ENCODE data around the gene SNX2.

The SNX2 gene

DNA sequence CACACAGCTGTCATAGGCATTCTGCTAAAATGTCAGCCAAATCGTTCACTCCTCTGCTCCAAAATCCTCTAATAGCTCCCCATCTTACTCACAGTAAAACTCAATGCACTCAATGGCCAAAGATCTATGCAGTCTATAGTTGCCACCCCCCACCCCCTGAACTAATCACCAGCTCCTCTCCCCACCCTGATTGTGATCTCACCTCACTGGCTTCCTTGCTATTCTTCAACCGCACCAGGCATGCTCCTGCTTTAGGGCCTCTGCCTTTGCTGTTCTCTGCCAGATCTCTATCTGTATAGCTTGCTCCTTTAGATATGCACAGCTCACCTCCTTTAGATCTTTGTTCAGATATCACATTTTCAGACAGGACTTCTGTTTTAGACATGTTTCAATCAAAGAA, 33.2 kb upstream of the SNX2 start:
- in situ Hi-C loops (cut with MboI; ENCODE audit: low pct_unique_long_range_greater_than_20kb, low sequenced_read_pairs, unreplicated experiment) = no loop called here
- DNase-seq (ENCODE audit: low spot score) = no peak
- TF ChIP-seq, protein P1, sequence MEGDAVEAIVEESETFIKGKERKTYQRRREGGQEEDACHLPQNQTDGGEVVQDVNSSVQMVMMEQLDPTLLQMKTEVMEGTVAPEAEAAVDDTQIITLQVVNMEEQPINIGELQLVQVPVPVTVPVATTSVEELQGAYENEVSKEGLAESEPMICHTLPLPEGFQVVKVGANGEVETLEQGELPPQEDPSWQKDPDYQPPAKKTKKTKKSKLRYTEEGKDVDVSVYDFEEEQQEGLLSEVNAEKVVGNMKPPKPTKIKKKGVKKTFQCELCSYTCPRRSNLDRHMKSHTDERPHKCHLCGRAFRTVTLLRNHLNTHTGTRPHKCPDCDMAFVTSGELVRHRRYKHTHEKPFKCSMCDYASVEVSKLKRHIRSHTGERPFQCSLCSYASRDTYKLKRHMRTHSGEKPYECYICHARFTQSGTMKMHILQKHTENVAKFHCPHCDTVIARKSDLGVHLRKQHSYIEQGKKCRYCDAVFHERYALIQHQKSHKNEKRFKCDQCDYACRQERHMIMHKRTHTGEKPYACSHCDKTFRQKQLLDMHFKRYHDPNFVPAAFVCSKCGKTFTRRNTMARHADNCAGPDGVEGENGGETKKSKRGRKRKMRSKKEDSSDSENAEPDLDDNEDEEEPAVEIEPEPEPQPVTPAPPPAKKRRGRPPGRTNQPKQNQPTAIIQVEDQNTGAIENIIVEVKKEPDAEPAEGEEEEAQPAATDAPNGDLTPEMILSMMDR (IDR thresholded peaks at IDR 0.05; ENCODE audit: extremely low read depth, insufficient read depth, missing control alignments) = no peak

DNA sequence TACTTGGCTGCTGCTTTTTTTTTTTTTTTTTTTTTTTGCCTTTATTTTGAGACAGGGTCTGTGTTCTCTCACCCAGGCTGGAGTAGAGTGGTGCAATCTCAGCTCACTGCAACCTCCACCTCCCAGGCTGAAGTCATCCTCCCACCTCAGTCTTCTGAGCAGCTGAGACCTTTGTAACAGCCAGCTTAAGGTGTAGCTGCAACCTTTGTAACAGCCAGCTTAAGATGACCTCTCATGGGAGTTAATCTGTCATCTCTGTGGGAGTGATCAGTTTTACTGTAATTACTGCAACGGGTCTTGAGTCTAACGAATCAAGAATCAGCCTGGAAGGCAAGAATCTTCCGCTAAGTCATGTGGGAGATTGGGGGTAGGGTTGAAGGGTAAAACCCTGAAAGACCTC, 31.6 kb upstream of the SNX2 start:
- in situ Hi-C loops (cut with MboI; ENCODE audit: low pct_unique_long_range_greater_than_20kb, low sequenced_read_pairs, unreplicated experiment) = no loop called here
- TF ChIP-seq, protein P1 (IDR thresholded peaks at IDR 0.05; ENCODE audit: extremely low read depth, insufficient read depth, missing control alignments) = no peak
- DNase-seq (ENCODE audit: low spot score) = no peak

DNA sequence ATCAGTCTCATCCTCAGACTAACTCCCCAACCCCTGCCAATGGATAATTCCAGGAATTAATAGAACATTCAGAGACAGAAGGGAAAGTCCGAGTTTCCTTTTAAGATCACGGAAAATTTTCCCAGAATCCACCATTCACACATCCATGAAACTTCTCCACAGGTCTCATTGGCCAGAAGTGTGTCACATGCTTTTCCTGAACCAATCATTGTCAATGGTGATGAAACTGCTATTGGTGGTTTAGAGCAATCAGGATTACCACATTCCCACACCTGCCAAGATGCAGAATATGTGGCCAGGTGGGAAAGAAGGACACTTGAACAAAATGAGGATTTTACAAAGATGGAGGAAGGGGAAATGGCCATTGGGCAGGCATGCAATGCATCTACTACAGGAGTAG, 29.3 kb upstream of the SNX2 start:
- no peak for DNase-seq (ENCODE audit: low spot score)
- in situ Hi-C loops (cut with MboI; ENCODE audit: low pct_unique_long_range_greater_than_20kb, low sequenced_read_pairs, unreplicated experiment) = no loop called here
- TF ChIP-seq, protein P1 (IDR thresholded peaks at IDR 0.05; ENCODE audit: extremely low read depth, insufficient read depth, missing control alignments) = no peak

DNA sequence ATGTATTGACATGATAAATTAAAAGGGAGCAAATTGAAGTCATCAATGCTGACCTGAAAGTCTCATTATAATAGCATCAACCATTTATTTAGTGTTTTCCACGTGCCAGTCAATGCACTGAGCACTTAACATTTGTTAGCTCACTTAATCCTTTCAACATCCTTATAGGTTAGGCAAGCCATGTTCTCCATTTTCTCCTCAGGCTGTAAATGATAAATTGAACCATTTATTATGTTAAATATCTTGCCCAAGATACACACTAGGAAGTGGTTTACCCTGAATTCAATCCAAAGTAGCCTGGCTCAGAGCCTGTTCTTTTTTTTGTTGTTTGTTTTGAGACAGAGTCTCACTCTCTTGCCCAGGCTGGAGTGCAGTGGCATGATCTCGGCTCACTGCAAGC, 25.0 kb upstream of the SNX2 start:
- in situ Hi-C loops (cut with MboI; ENCODE audit: low pct_unique_long_range_greater_than_20kb, low sequenced_read_pairs, unreplicated experiment) = no loop called here
- no peak for DNase-seq (ENCODE audit: low spot score)
- TF ChIP-seq, protein P1 (IDR thresholded peaks at IDR 0.05; ENCODE audit: extremely low read depth, insufficient read depth, missing control alignments) = no peak

DNA sequence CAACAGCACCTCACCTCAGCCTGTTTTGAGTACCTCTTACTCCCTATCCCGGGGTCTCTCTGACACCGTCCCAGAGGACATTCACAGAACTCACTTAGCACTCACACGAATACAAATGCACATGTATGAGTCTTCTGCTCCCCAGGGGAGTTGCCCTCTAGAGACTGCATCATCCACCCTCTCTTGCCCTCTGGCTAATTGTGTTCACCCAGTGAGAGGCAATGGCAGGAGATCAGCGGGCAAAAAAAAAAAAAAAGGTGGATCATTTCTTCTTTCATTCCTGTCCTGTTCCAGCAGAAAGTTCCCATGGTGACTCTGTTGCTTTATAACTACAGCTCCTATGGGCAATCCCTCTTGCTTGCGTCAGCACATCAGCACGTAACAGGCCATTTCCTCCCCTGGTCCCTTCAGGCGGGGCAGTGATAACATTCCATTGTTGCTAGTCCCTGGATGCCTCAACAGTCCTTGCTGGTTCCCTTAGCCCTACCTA, 23.5 kb upstream of the SNX2 start:
- in situ Hi-C loops (cut with MboI; ENCODE audit: low pct_unique_long_range_greater_than_20kb, low sequenced_read_pairs, unreplicated experiment) = no loop called here
- no peak for DNase-seq (ENCODE audit: low spot score)
- TF ChIP-seq, protein P1 (IDR thresholded peaks at IDR 0.05; ENCODE audit: extremely low read depth, insufficient read depth, missing control alignments) = no peak

DNA sequence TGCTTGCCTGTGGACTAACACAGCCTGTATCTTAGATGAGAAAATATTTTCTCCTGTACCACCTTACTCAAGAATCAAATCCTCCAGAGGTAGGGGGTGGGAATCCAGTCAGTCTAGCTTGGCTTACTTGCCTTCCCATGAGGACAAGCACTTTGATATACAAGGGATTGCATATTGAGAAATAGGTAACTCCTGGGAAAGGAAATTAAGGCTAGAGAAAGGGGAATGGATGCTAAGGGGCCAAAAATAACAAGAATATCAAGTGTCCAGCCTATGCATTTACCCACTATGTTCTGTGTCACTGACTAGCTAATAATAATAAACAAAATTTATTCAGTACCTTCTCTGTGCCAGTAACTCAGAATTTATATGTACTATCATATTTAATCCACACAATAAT, 21.4 kb upstream of the SNX2 start:
- in situ Hi-C loops (cut with MboI; ENCODE audit: low pct_unique_long_range_greater_than_20kb, low sequenced_read_pairs, unreplicated experiment) = no loop called here
- no peak for DNase-seq (ENCODE audit: low spot score)
- TF ChIP-seq, protein P1 (IDR thresholded peaks at IDR 0.05; ENCODE audit: extremely low read depth, insufficient read depth, missing control alignments) = no peak

DNA sequence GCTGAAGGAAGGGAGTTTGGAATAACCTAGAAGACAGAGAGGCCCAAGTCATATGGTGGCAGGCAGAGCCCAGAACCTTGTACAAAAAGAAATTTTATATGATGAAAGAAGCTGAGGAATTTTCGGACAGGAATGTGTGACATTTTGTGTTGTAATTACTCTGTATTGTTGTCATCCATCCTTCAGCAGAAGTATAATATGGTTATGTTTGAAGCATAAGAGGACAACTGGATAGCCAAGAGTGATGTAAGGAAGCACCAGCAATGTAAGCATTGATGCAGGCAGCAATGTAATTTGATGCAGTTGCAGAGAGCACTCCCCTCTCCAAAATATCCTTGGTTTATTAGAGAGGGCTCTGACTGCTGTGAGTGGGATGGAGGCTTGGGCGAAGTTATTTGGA, 19.1 kb upstream of the SNX2 start:
- TF ChIP-seq, protein P1 (IDR thresholded peaks at IDR 0.05; ENCODE audit: extremely low read depth, insufficient read depth, missing control alignments) = no peak
- in situ Hi-C loops (cut with MboI; ENCODE audit: low pct_unique_long_range_greater_than_20kb, low sequenced_read_pairs, unreplicated experiment) = no loop called here

More for the DNA sequence above, 19.1 kb upstream of the SNX2 start:
- DNase-seq (ENCODE audit: low spot score) = no peak
